Measurements from ENCODE around the gene LCE3E.
"Not testable (repeated sequence)": the region's sequence is repeated elsewhere in the genome, so short reads cannot be mapped to it uniquely, and the experiment has no call there.

DNA sequence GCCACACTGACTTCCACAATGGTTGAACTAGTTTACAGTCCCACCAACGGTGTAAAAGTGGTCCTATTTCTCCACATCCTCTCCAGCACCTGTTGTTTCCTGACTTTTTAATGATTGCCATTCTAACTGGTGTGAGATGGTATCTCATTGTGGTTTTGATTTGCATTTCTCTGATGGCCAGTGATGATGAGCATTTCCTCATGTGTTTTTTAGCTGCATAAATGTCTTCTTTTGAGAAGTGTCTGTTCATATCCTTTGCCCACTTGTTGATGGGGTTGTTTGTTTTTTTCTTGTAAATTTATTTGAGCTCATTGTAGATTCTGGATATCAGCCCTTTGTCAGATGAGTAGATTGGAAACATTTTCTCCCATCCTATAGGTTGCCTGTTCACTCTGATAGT lies 18.2 kb downstream of the LCE3E start:
- not testable (repeated sequence) for TF ChIP-seq MXI1 (IDR thresholded peaks at IDR 0.05; ENCODE audit: borderline replicate concordance, low read depth, low read length); POLR2A (IDR thresholded peaks at IDR 0.05; ENCODE audit: low read depth, low read length); MAFK (IDR thresholded peaks at IDR 0.05; ENCODE audit: low read depth, low read length); CTCF (conservative IDR thresholded peaks at IDR 0.05; ENCODE audit: low read depth, low read length); CEBPB (IDR thresholded peaks at IDR 0.05; ENCODE audit: low read depth, low read length)

Measured in IMR-90 (cell line).